ENCODE measurements around the gene NEK1.
A peak's percentile ranks its signal among the peaks of the same experiment; 100 is the strongest.
"Not testable (repeated sequence)": the region's sequence is repeated elsewhere in the genome, so short reads cannot be mapped to it uniquely, and the experiment has no call there.

Gene NEK1

DNA sequence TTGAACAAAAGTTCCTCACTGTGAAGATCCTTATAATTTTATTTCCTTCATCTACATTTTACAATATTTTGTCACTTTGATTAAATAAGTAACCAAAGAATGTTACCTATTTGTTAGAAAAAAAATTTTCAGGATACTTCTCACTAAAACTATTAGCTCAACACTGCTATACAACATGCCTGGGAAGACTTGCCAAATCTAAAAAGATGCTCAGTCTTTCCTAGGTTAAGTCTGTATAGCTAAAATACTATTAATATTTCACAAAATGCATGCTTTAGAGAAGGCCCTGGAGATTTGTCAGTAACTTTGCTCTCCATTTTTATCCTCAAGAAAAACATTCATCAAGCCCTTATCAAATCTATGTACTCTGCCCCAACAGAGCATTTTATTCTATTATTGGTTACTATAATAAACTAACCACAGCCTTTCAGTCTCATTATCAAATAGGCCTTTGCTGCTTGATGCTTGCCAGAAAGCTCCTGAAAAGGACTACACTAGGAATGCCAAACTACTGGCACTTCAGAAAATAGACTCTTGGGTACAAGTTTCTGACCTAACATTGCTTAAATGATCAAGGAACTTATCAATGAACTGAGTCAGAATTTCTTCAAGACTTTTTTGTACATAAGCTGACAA, 17.7 kb downstream of the NEK1 start:
- no peak for DNase-seq

DNA sequence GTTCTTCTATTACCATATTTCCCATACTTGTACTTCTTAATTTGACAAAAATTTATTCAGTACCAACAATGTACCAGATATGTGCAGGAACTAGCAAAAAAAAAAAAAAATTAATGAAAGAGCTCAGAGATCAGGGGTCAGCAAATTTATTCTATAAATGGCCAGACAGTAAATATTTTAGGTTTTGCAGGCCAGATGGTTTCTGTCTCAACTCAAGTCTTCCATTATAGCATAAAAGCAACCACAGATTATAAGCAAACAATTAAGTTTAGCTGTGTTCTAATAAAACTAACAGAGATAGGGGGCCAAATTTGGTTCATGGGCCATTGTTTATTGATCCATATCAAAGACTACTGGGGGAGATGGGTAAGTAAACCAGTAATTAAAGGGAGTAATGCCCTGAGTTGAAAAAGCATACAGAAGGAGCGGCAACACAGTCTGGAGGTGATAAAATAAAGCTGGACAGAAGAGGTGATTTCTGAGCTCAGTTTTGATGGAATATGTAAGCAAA, 19.3 kb downstream of the NEK1 start:
- DNase-seq, result no peak

DNA sequence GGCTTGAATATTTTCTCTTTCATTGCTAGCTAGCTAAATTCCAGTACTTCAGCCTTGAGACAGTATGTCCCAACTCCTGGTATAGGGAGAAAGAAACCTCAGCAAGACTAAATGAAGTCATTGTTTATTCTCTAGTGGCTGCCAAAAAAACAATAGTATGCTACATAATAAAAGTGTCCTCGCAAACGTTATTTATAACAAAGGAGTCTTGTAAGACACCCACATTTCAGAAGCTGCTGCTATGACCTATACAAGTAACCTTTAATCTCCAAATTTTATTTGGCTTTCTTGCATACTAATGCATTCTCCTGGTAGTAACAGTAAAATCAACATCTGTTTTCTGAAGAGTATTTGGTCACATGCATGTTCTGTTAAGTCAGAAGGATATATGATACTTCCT, 28.8 kb downstream of the NEK1 start:
- no peak for DNase-seq

DNA sequence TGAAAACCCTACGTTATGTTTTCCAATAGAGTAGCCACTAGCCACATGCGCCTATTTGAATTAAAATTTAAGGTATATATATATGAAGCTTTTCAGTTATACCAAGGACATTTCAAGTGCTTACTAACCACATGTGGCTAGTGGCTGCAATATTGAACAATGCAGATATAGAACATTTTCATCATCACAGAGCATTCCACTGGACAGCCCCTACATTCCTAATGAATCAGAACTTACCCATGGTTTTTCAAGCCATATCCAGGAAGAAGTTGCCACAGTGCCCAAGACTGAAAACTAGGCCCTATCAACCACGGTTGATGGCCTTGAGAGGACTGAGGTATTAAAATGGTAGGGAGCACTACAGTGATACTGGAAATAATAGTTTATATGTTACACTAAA, 29.7 kb downstream of the NEK1 start:
- no peak for DNase-seq

- DNase-seq, result no peak
Measured at GRCh38 chr4:169582203-169582602, 30.2 kb downstream of the NEK1 start.

- no peak for DNase-seq
Measured at GRCh38 chr4:169573889-169574288, 38.5 kb downstream of the NEK1 start.

DNA sequence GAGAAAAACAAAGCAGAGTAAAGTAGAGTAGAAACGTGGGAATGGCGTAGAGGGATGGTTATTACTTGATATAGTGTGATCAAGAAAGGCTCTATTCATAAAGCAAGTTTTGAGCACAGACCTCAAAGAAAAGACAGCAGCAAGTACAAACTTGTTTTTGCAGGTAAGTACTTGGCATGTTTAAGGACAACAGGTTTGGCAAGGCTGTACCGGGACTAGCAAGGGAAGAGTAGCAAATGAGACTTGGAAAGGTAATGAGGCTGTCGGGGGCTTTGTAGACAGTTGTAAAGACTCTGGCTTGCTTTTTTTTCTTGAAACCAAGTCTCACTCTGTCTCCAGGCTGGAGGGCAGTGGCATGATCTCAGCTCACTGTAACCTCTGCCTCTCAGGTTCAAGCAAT, 40.9 kb downstream of the NEK1 start:
- DNase-seq, result no peak

DNA sequence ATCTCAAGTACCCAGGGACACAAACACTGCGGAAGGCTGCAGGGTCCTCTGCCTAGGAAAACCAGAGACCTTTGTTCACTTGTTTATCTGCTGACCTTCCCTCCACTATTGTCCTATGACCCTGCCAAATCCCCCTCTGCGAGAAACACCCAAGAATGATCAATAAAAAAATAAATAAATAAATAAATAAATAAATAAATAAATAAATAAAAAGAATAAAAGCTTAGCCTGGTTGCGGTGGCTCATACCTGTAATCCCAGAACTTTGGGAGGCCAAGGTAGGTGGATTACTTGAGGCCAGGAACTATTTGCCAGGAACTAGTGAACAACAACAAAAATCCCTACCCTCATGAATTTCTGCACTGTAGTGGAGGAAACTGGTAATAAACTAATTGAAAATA, 41.4 kb downstream of the NEK1 start:
- not testable (repeated sequence) for DNase-seq

GRCh38 chr4:169570266-169570665, 42.1 kb downstream of the NEK1 start:
- not testable (repeated sequence) for DNase-seq

DNA sequence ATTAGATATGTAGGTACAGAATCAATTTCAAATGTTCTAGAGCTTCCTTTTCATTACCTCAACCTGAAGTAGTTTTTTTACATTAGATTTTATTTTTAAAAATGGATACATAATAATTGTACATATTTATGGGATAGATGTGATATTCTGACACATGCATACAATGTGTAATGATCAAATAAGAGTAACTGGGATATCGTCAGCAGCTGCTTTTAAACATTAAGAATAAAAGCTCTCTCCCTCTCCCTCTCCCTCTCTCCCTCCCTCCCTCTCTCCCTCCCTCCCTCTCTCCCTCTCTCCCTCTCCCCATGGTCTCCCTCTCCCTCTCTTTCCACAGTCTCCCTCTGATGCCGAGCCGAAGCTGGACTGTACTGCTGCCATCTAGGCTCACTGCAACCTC, 43.2 kb downstream of the NEK1 start:
- DNase-seq, result not testable (repeated sequence)

DNA sequence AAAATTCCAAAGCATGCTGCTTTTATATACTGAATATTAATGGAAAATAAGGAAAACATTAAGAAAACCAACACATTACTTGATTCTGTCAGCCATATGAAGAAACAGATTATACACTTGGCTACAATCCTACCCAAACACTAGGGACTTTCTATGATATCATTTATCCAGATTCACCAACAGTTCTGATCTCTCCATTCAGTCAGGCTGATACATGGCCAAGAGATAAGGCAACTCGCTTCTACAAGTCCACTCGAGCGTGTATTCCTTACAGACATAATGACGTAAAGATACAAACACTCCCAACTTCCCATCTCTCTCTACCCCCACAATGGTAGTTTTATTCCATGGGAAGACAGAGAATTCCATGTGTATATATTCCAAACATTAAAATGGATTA, 44.5 kb downstream of the NEK1 start:
- no peak for DNase-seq

- peak; percentile 42 for DNase-seq
Measured at GRCh38 chr4:169566021-169566818, 46.2 kb downstream of the NEK1 start.

GRCh38 chr4:169565606-169566005, 46.8 kb downstream of the NEK1 start:
- DNase-seq, result no peak

- no peak for DNase-seq
Measured at GRCh38 chr4:169557061-169557636, 55.2 kb downstream of the NEK1 start.

- not testable (repeated sequence) for DNase-seq
Measured at GRCh38 chr4:169546548-169546947, 65.8 kb downstream of the NEK1 start.

GRCh38 chr4:169540774-169541173, 71.6 kb downstream of the NEK1 start:
- no peak for DNase-seq

- DNase-seq, result no peak
Measured at GRCh38 chr4:169530048-169530447, 82.3 kb downstream of the NEK1 start.

DNA sequence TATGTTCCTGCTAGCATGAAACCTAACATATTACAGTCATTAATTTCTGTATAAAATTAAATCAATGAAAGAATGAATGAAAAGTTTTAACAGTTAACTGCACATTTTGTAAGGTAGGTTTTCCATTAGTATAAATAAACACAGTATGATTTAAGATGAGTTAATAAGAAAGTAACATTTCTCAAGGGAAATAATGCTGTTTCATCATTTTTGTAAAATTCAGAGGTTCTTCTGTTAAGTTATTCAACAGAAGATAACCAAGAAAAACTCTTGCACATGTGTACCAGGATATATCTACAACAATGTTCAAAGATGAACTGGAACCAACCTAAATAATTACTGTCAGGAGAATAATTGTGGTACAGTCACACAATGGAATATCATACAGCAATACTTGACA, 88.6 kb downstream of the NEK1 start:
- DNase-seq, result no peak

- no peak for DNase-seq
Measured at GRCh38 chr4:169510617-169511016, 101.8 kb downstream of the NEK1 start.

DNA sequence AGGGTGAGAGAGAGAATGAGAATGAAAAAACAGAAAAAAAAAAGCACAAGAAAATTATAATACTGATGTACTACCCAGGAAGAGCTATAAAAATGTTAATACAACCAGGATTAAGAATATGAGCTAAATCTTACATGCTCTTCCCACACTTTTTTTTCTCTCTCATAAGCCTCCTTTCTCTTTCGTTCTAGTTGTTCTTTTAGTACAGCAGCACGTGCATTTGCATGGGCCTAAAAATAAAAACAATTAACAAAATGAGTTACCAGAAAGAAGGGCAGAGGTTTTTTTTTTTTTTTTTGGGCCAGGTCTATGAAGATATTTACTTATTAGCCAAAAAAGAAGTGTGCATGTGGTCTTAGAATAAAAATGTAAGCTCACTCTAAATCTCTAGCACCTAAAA, 105.5 kb downstream of the NEK1 start:
- no peak for DNase-seq

DNA sequence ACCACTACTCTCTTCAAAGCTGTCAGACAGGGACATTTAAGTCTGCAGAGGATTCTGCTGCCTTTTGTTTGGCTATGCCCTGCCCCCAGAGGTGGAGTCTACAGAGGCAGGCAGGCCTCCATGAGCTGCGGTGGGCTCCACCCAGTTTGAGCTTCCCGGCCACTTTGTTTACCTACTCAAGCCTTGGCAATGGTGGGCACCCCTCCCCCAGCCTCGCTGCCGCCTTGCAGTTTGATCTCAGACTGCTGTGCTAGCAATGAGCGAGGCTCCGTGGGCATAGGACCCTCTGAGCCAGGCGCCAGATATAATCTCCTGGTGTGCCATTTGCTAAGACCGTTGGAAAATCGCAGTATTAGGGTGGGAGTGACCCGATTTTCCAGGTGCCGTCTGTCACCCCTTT, 112.5 kb downstream of the NEK1 start:
- not testable (repeated sequence) for DNase-seq

GRCh38 chr4:169494234-169494633, 118.1 kb downstream of the NEK1 start:
- not testable (repeated sequence) for DNase-seq

GRCh38 chr4:169493164-169493524, 119.2 kb downstream of the NEK1 start:
- no peak for DNase-seq
